RWPE2 (cell line): ENCODE measurements around the gene F13B.
A peak's percentile ranks its signal among the peaks of the same experiment; 100 is the strongest.

ENCODE experiments used
- ATAC-seq: fragments of 200-7000 bp; cut with Tn5 transposase; 3 replicates; pipeline ENCODE4 v1.9.1; 2021; ENCODE audit warnings: low read depth
- DNase-seq: peaks from one replicate; pipeline ENCODE4 v3.0.0-alpha.2; 2020; ENCODE audit warnings: low spot score
- H3K27ac ChIP-seq: fragments of 450-650 bp; 2 replicates; pipeline ENCODE4 v1.5.1; 2017; ENCODE audit warnings: mild to moderate bottlenecking; ENCODE audit not compliant: poor library complexity, severe bottlenecking
- H3K27me3 ChIP-seq: fragments of 250-450 bp; sonication (Bioruptor Pico); 2 replicates; pipeline ENCODE4 v1.5.1; 2021; ENCODE audit warnings: mild to moderate bottlenecking, moderate library complexity; ENCODE audit not compliant: insufficient read depth, poor library complexity, severe bottlenecking
- H3K36me3 ChIP-seq: fragments of 250-450 bp; sonication (Bioruptor Pico); 2 replicates; pipeline ENCODE4 v1.5.1; 2020; ENCODE audit warnings: low read depth, mild to moderate bottlenecking, moderate library complexity
- H3K4me1 ChIP-seq: fragments of 250-450 bp; sonication (Bioruptor Pico); 2 replicates; pipeline ENCODE4 v1.5.1; 2021; ENCODE audit warnings: mild to moderate bottlenecking, moderate library complexity; ENCODE audit not compliant: insufficient read depth, poor library complexity, severe bottlenecking
- H3K4me3 ChIP-seq: fragments of 250-450 bp; sonication (Bioruptor Pico); 2 replicates; pipeline ENCODE4 v1.5.1; 2021; ENCODE audit warnings: mild to moderate bottlenecking, moderate library complexity; ENCODE audit not compliant: severe bottlenecking
- H3K9me3 ChIP-seq: fragments of 250-450 bp; sonication (Bioruptor Pico); 2 replicates; pipeline ENCODE4 v1.5.1; 2021; ENCODE audit warnings: mild to moderate bottlenecking, moderate library complexity; ENCODE audit not compliant: severe bottlenecking
- CTCF ChIP-seq: fragments of 450-650 bp; IDR thresholded peaks from one replicate; pipeline ENCODE4 v1.5.1; 2017; ENCODE audit warnings: mild to moderate bottlenecking, moderate library complexity; ENCODE audit not compliant: poor library complexity, severe bottlenecking

F13B gene

GRCh38 chr1:197029749-197030148 is 37.3 kb downstream of the F13B start:
- no peak for TF ChIP-seq CTCF
- H3K4me3 ChIP-seq, result no peak overlapping the region
- DNase-seq (no peak), ATAC-seq (no peak)
- H3K4me1 ChIP-seq, result peaks cover 8% of the 10 kb centered on the region
- H3K27me3 ChIP-seq, result no peaks in the 10 kb centered on the region
- no peaks in the 10 kb centered on the region for H3K36me3 ChIP-seq
- no peaks in the 10 kb centered on the region for H3K9me3 ChIP-seq
- H3K27ac ChIP-seq, result no peak overlapping the region

GRCh38 chr1:197027359-197027758 is 39.7 kb downstream of the F13B start:
- no peak overlapping the region for H3K4me3 ChIP-seq
- no peaks in the 10 kb centered on the region for H3K9me3 ChIP-seq
- H3K27me3 ChIP-seq, result no peaks in the 10 kb centered on the region
- ATAC-seq, result peak; percentile 64
- no peak overlapping the region for H3K27ac ChIP-seq
- no peak for TF ChIP-seq CTCF
- no peak for DNase-seq
- no peaks in the 10 kb centered on the region for H3K36me3 ChIP-seq
- H3K4me1 ChIP-seq, result peaks cover 3% of the 10 kb centered on the region

- DNase-seq (no peak), ATAC-seq (no peak)
- H3K9me3 ChIP-seq, result no peaks in the 10 kb centered on the region
- no peak for TF ChIP-seq CTCF
- H3K27me3 ChIP-seq, result no peaks in the 10 kb centered on the region
- no peak overlapping the region for H3K4me3 ChIP-seq
- no peaks in the 10 kb centered on the region for H3K4me1 ChIP-seq
- no peak overlapping the region for H3K27ac ChIP-seq
- no peaks in the 10 kb centered on the region for H3K36me3 ChIP-seq
These were observed 42.6 kb downstream of the F13B start for GRCh38 chr1:197024460-197024859.

- no peaks in the 10 kb centered on the region for H3K36me3 ChIP-seq
- TF ChIP-seq CTCF, result no peak
- H3K4me3 ChIP-seq, result no peak overlapping the region
- H3K27me3 ChIP-seq, result no peaks in the 10 kb centered on the region
- no peaks in the 10 kb centered on the region for H3K9me3 ChIP-seq
- ATAC-seq, result no peak
- DNase-seq, result no peak
- no peak overlapping the region for H3K27ac ChIP-seq
- no peaks in the 10 kb centered on the region for H3K4me1 ChIP-seq
These were observed 45.3 kb downstream of the F13B start for GRCh38 chr1:197021716-197022115.

GRCh38 chr1:197017558-197018146 is 49.4 kb downstream of the F13B start:
- Histone ChIP-seq H3K27ac (no peak overlapping the region), H3K27me3 (no peaks in the 10 kb centered on the region), H3K4me1 (no peaks in the 10 kb centered on the region), H3K4me3 (no peak overlapping the region), H3K36me3 (no peaks in the 10 kb centered on the region), H3K9me3 (no peaks in the 10 kb centered on the region)
- ATAC-seq (no peak), DNase-seq (no peak)
- TF ChIP-seq CTCF, result no peak
